Omental fat pad (tissue), 4 donors: ENCODE measurements around the gene KRTAP16-1. TPM values are rescaled to one million over a fixed set of nuclear protein-coding genes. Genes with fewer than 3 reads are reported as not detected.

ENCODE experiments used
- ATAC-seq: fragments of 150-250 bp; one replicate; pipeline ENCODE4 v1.9.1; 2016; ENCODE audit warnings: mild to moderate bottlenecking, moderate library complexity; ENCODE audit not compliant: low FRiP score
- DNase-seq: peaks from one replicate; pipeline ENCODE4 v3.0.0-alpha.2; 2019; ENCODE audit warnings: low spot score
- CTCF ChIP-seq, 3 donors: fragments of 450-650 bp; IDR thresholded peaks; one replicate each; pipeline ENCODE4 v1.5.1; 2016 to 2017; ENCODE audit warnings: antibody characterized with exemption in 3 of 3, mild to moderate bottlenecking in 3 of 3, moderate library complexity in 2 of 3
- total RNA-seq, 4 donors: library from RNA; depleted of rRNA; stranded (reverse); fragments of >200 nt; gene quantifications; one replicate each; pipeline ENCODE4 v1.1.0, GENCODE V29; 2016

KRTAP16-1 gene
- total RNA-seq, 4 donors from 2014 or later = not detected

- no peak for TF ChIP-seq CTCF (IDR thresholded peaks at IDR 0.05)
- DNase-seq = no peak
- ATAC-seq = no peak
Measured at GRCh38 chr17:41324180-41325075, 15.3 kb upstream of the KRTAP16-1 start.

GRCh38 chr17:41322903-41323895 is 14.1 kb upstream of the KRTAP16-1 start:
- no peak for TF ChIP-seq CTCF (IDR thresholded peaks at IDR 0.05)
- no peak for ATAC-seq
- DNase-seq = no peak

GRCh38 chr17:41322094-41322902 is 13.2 kb upstream of the KRTAP16-1 start:
- peak in 1 of 3 donors; percentile 32 for TF ChIP-seq CTCF (IDR thresholded peaks at IDR 0.05)
- ATAC-seq = no peak
- DNase-seq = no peak

- no peak for DNase-seq
- no peak for ATAC-seq
- TF ChIP-seq CTCF (IDR thresholded peaks at IDR 0.05) = no peak
Measured at GRCh38 chr17:41318231-41318630, 9.1 kb upstream of the KRTAP16-1 start.

GRCh38 chr17:41315814-41316445 is 6.8 kb upstream of the KRTAP16-1 start:
- TF ChIP-seq CTCF (IDR thresholded peaks at IDR 0.05) = no peak
- ATAC-seq (no peak), DNase-seq (no peak)

- DNase-seq (no peak), ATAC-seq (no peak)
- TF ChIP-seq CTCF (IDR thresholded peaks at IDR 0.05) = no peak
Measured at GRCh38 chr17:41315204-41315794, 6.2 kb upstream of the KRTAP16-1 start, which contains the start of gene KRTAP17-1. Gene KRTAP17-1 (minus strand): TSS chr17:41315710. CDS start chr17:41315650, 60 bp downstream.
